HG03342 (cell line): Measurements from ENCODE around the gene PLA2G4E.

Experiments
- ATAC-seq: cut with Tn5 transposase; IDR thresholded peaks from one replicate; pipeline ENCODE4 v1.9.1; 2021; ENCODE audit warnings: mild to moderate bottlenecking, moderate library complexity; ENCODE audit not compliant: unreplicated experiment

Gene PLA2G4E

GRCh38 chr15:41958002-41958420 lies 62.8 kb downstream of the PLA2G4E start:
- no peak for ATAC-seq

GRCh38 chr15:41957021-41957897 lies 63.6 kb downstream of the PLA2G4E start:
- peak; percentile 79 for ATAC-seq

DNA sequence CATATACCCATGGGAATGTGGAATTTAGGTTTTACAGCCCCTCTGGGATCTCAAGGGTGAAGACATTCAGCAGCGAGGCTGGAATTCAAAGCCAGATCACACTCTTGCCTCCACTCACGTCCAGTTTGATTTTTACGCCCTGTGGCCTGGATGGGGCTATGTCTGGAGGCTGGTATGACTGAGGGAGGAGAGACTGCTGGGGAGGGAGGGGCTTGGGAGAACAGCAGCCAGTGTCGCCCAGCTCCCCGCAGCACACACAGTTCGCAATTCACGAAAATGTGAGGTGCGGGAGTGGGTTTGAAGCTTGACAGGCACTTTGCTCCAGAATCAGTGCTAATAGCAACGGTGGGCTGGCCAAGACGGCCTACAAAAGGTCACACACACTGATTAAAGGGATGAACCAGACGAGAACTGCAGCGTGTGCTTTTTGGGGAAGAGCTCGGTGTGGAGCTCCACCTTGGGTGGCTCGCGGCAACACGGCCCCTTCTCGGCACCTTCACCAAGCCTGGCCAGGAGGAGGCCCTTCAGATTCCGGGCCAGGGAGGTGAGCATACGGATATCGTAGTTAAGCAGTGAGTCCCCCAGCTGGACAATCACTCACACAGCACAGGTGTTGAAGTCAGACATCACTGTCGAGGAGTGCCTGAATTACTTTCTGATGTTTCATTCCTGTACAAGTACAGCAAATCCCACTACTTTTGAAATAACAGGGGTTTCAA lies 64.9 kb downstream of the PLA2G4E start:
- ATAC-seq: no peak

GRCh38 chr15:41955100-41955499 lies 65.7 kb downstream of the PLA2G4E start:
- no peak for ATAC-seq

DNA sequence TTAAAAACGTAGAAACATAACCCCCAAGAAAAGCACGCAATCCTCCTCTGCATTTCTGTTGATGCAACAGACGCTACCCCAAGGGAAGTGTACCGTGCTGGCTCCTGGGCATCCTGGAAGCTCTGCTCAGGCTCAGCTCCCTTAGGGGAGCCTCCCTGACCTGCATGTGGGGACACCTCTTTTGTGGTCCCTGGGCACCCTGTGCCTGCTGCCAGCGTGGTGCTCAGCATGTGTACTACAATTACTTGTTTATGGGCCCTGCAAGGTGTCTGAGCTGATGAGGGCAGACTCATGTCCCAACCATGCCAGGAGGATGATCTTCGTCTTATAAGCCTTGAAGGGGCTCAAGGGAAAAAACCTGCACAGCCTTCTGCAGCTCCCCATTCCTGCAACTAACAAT lies 66.8 kb downstream of the PLA2G4E start:
- ATAC-seq: no peak

- no peak for ATAC-seq
Measured at GRCh38 chr15:41952013-41952563, 68.8 kb downstream of the PLA2G4E start.

GRCh38 chr15:41951571-41951970 lies 69.3 kb downstream of the PLA2G4E start:
- ATAC-seq: no peak

- ATAC-seq: no peak
Measured at GRCh38 chr15:41950489-41950888, 70.4 kb downstream of the PLA2G4E start.

DNA sequence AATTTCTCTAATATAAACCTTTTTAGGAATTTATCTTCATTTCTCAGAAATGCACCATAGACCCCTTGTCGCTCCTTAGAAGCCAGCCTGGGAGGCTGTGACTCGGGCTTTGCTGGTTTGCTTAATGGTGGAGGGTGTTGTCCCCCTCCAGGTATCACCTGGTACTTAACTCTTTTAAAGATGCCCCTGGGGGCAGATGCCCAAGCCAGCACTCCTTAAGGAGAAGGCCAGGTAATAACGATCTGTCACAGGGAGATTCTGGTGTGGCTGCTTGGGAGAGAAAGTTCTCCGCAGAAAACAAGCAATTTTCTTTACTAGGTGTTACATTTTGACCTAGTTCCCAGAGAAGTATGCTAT lies 70.7 kb downstream of the PLA2G4E start:
- ATAC-seq: no peak

GRCh38 chr15:41949401-41950126 lies 71.3 kb downstream of the PLA2G4E start:
- ATAC-seq: no peak

DNA sequence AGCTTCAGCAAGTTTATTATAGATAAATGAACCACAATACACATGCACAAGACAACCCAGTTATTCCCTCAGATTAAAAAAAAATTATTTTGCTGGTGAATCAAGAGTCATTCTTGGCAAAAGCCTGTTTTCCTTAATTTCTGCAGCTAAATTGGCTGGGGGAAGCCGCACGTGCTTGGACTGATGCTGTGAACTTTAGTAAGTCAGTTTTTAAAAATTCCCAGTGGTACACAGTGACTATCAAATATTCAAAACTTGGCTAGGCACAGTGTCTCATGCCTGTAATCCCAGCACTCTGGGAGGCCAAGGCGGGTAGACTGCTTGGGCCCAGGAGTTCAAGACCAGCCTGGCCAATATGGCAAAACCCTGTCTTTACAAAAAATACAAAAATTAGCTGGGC lies 72.4 kb downstream of the PLA2G4E start:
- no peak for ATAC-seq

- no peak for ATAC-seq
Measured at GRCh38 chr15:41946970-41947369, 73.9 kb downstream of the PLA2G4E start.

DNA sequence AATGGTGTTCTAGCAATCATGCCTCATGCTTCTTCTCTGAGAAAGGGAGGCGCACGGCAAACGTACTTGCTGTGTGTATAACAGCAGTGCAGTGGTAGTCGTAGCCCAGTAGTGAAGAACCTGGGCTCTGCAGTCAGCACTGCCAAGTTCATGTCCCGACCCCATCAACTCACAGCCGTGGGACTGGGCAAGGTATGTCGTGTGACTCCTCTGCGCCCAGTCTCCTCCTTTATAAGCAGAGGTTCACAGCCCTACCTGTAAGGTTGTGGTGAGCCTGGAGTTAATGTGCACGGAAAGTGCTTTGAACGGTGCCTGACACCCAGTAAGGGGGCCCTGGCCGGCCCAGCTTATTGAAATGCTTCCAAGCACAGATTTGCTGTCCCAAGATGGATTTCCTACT lies 75.1 kb downstream of the PLA2G4E start:
- ATAC-seq: no peak

GRCh38 chr15:41945221-41945620 lies 75.6 kb downstream of the PLA2G4E start:
- ATAC-seq: no peak

DNA sequence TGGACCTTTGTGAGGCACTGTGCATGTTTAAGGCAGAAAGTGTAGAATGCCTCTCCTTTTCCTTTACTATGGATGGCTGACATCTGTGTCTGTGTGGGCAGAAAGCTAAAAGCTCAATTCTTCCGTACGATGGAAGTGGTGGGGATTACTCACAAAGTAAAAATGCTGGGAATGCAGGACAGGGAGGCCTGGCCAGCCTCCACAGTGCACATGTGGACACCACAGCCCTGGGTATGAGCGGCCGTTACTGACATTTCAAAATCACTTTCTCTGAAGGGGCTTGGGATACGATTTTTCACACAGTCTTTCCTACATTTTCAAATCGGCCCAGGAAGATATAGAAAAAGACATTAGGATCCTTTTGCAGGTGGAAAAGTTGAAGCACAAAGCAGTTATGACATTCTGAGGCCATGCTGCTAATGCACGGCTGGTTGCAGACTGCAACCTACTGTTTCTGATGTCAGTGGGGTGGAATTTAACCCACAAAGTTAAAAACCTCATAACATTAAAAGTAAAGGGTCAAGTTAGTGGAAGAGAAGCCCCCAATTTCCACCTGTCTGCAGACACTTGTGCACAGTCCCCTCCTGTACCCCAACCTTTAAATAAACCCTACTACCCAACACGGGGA lies 76.4 kb downstream of the PLA2G4E start:
- no peak for ATAC-seq

GRCh38 chr15:41943543-41944312 lies 77.1 kb downstream of the PLA2G4E start:
- ATAC-seq: no peak

GRCh38 chr15:41942886-41943285 lies 78.0 kb downstream of the PLA2G4E start:
- no peak for ATAC-seq

DNA sequence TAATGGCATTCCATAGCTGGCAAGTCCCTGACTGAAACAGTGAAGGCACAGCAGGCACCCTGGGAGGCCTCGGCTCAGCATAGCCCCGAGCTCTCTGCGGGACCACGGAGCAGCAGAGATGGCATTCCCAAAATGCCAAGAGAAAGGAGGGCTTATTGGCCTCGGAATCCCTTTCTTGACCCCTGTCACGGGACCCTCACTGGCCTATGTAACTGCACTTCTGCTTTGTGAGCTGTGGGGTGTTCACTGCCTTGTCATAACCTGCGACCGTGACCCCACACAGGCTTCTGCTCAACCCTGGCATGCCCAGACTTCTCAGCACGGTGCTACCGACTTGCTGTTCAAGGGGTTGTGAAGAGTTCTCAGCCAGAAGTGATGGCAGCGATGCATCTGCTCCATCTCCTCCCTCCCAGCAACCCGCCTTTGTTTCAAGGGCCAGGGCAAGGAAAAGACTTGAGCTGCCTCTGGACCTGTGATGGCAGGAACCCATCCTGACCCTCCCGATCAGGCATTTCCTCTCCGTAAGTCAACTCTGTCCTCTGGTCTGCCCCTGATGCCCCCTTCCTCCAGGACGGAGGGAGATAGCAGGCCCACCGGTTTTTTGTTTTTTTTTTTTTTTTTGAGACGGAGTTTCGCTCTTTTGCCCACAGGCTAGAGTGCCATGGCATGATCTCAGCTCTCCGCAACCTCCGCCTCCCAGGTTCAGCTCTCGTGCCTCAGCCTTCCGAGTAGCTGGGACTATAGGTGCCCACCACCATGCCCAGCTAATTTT lies 79.0 kb downstream of the PLA2G4E start:
- no peak for ATAC-seq

DNA sequence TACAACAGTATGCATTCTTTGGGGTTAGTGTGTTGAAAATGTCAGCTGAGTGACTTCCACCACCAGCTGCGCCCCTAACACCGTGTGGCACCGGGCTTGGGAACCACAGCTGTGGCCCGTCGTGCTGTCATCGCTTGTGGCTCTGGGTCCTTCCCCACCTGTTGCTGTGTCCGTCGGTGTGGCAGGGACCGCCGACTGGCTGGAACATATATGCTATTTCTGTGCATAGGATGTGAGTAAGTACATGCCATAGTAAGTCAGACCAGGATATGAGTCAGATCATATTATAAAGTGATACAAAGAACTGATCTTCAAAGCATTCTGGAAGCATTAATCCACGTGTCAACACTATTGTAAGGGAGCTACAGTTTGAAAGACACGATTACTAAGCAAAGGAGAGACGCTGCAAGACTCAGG lies 80.4 kb downstream of the PLA2G4E start:
- no peak for ATAC-seq
